Stimulated activated naive CD8-positive, alpha-beta T cell treated with anti-CD3 and anti-CD28 coated beads, Interleukin-15, Interleukin-2, amounts not matched to agents 100 ng/mL and 50 ng/mL, for 24 hours (primary cell): ENCODE measurements around the gene FILIP1.

ENCODE experiments used
- H3K27ac Mint-ChIP-seq: one replicate; pipeline ENCODE4 v1.8.0; 2021; ENCODE audit warnings: mild to moderate bottlenecking, mixed read lengths
- H3K27me3 Mint-ChIP-seq: one replicate; pipeline ENCODE4 v1.8.0; 2021; ENCODE audit warnings: mixed read lengths
- H3K36me3 Mint-ChIP-seq: one replicate; pipeline ENCODE4 v1.8.0; 2021; ENCODE audit warnings: low read depth, mixed read lengths
- H3K4me1 Mint-ChIP-seq: one replicate; pipeline ENCODE4 v1.8.0; 2021; ENCODE audit warnings: low read depth, mixed read lengths
- H3K4me3 Mint-ChIP-seq: one replicate; pipeline ENCODE4 v1.8.0; 2021; ENCODE audit warnings: mild to moderate bottlenecking, mixed read lengths
- H3K9me3 Mint-ChIP-seq: one replicate; pipeline ENCODE4 v1.8.0; 2021; ENCODE audit warnings: mixed read lengths

The FILIP1 gene

DNA sequence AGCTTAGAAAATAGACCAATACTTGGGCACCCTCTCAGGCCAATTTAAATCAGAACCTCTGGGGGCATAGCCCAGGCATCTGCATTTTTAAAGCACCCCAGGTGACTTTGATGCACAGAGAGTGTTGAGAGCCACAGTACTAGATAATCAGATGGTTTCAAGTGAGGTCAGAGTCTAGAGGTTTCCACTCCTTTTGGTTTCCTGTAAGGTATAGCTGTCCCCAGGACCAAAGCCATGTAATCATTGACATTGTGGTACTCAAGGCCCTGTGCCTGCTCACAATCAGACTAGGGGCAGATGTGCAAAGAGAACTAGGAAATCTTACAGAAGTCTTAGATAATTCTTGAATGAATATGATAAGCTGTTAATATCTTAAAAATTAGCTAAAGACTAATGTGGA is 9.1 kb downstream of the FILIP1 start:
- Mint-ChIP-seq H3K36me3 (no peaks in the 10 kb centered on the region), H3K9me3 (no peaks in the 10 kb centered on the region), H3K27me3 (peaks cover 30% of the 10 kb centered on the region), H3K4me3 (no peak overlapping the region), H3K27ac (no peak overlapping the region), H3K4me1 (no peaks in the 10 kb centered on the region)

DNA sequence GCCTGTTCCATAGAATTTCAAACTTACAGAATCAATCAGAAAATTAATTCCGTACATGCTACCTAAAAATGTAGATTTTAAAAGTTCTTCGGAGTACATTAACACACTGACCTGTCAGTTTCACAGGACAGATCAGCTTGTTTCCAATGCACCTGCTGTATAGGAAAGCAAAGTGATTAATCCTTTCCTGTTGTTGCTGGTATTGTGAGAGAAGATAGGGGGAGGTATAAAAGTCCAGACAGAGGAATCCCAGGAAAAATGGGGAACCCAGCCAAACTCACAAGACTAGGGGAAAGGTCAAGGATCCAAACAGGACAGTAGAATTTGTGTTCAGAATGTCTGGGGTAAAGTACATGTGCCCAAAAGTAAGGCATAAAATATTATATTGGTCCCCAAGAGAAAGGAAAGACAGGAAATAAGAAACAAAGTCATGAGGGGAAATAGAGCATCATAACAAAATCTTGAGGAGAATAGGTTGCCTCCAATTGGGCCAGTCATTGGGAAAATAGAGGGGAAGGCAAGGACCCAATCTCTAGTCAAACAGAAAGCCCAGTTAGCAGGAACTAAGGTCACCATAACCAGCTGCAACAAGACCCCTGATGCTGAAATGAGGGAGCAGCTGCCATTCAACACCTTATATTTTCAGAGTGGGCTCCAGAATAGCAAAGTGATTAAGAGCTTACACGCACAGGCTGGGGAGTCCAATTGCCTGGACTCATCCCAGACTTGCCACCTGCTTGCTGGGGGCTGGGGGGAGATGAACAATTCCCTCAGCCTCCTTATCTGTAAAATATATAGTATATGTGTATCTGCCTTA is 10.3 kb downstream of the FILIP1 start:
- Mint-ChIP-seq H3K9me3 (no peaks in the 10 kb centered on the region), H3K4me3 (no peak overlapping the region), H3K27ac (no peak overlapping the region), H3K36me3 (no peaks in the 10 kb centered on the region), H3K4me1 (no peaks in the 10 kb centered on the region), H3K27me3 (peaks cover 22% of the 10 kb centered on the region)

DNA sequence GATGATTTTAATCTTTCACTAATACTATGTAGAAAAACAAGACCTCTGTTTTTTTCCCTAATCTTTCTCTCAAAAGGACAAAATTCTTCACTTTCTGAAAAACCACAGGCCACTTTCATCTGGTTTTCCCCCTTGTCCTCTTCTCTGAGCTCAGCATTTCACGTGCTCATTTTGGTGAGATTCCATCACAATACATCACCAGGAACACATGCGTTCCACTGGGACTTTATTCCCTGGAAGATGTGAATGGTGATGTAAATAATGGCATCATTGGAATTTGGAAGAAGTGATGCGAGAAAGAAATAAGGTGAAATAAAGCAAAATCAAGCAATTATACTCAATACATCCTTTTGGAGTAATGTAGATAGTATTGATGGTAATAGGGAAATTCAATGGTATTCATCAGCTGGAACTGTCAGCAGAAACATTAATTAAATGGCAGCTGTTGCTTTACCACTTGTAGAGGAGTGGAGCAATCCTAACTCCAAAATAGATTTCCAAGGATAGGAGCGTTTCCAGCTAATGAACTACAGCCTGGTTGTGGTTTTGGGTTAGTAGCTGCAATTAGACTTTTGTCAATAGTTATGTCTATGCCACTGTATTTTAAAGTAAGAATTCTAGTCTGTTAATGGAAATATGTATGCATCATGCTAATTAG is 11.5 kb downstream of the FILIP1 start:
- Mint-ChIP-seq H3K4me1 (no peaks in the 10 kb centered on the region), H3K27me3 (peaks cover 16% of the 10 kb centered on the region), H3K36me3 (no peaks in the 10 kb centered on the region), H3K4me3 (no peak overlapping the region), H3K9me3 (no peaks in the 10 kb centered on the region), H3K27ac (no peak overlapping the region)

DNA sequence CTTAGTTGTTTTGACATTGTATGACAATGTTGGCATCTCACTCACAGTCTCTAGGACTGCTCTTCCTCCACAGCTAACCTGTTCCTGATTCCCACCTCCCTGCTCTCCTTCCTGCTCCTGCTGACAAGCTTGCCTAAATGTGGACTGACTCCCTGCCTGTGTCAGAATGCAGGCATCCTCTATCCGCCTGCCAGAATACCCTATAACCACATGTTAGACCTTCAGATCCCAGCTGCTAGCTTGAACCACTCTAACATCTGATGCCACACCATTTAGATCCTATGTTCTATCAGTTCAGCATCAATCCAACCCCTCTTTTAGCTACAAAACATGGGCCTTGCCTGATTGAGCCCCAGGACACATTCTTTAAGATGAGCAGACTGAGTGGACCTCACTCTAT is 12.2 kb downstream of the FILIP1 start:
- no peaks in the 10 kb centered on the region for H3K36me3 Mint-ChIP-seq
- H3K9me3 Mint-ChIP-seq = no peaks in the 10 kb centered on the region
- H3K27me3 Mint-ChIP-seq = peaks cover 23% of the 10 kb centered on the region
- H3K4me3 Mint-ChIP-seq = no peak overlapping the region
- no peak overlapping the region for H3K27ac Mint-ChIP-seq
- H3K4me1 Mint-ChIP-seq = no peaks in the 10 kb centered on the region

DNA sequence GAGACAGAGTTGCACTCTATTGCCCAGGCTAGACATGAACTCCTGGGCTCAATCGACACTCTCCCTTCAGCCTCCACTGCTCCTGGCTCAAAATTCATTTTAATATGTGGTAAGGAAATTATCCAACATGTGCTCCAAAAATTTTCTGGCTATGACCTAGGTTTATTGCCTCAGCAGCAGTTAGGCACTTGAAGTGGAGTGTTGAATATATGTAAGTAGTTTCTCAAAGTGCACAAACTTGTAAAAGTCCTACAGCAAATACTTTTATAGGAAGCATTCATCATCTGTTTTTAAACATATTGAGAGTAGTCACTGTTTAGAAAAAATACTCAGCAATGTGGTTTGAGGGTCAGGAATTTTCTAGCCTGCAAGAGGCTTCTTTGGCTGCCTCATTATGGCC is 13.2 kb downstream of the FILIP1 start:
- H3K27me3 Mint-ChIP-seq = peaks cover 23% of the 10 kb centered on the region
- no peak overlapping the region for H3K4me3 Mint-ChIP-seq
- H3K9me3 Mint-ChIP-seq = no peaks in the 10 kb centered on the region
- no peaks in the 10 kb centered on the region for H3K4me1 Mint-ChIP-seq
- H3K27ac Mint-ChIP-seq = no peak overlapping the region
- H3K36me3 Mint-ChIP-seq = no peaks in the 10 kb centered on the region

DNA sequence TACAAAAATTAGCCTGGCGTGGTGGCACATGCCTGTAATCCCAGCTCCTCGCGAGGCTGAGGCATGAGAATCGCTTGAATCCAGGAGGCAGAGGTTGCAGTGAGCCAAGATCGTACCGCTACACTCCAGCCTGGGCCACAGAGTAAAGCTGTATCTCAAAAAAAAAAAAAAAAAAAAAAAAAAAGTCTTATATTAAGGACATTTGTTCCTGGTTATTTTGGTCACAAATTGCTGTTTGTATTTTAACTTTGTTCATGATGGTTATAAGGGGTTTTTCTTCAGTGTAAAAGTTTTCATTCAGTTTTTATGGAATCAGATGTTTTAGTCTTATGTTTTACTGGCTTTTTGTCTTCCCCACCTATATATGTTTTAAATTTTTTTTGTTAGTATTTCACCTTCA is 13.9 kb downstream of the FILIP1 start:
- H3K4me1 Mint-ChIP-seq = no peaks in the 10 kb centered on the region
- no peak overlapping the region for H3K27ac Mint-ChIP-seq
- H3K36me3 Mint-ChIP-seq = no peaks in the 10 kb centered on the region
- H3K4me3 Mint-ChIP-seq = no peak overlapping the region
- H3K9me3 Mint-ChIP-seq = no peaks in the 10 kb centered on the region
- peaks cover 25% of the 10 kb centered on the region for H3K27me3 Mint-ChIP-seq

DNA sequence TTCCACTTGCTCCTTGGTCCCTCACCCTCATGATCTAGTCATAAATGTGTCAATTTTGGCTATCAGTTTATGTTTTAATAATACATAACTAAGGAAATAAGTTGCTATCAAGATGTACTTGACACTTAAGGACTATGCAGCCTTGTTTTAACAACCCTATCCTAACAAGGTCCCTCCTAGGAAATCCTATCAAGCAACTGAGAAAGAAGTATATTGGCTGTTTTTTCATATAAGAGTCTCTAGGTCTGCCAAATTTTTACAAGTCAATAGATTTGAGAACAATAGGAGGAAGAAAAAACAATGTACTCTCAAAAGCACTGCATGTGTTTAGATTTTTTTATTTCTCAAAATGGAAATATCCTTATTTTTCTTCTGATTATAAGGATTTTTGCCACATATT is 14.7 kb downstream of the FILIP1 start:
- H3K4me3 Mint-ChIP-seq = no peak overlapping the region
- no peaks in the 10 kb centered on the region for H3K9me3 Mint-ChIP-seq
- H3K27ac Mint-ChIP-seq = no peak overlapping the region
- peaks cover 28% of the 10 kb centered on the region for H3K27me3 Mint-ChIP-seq
- no peaks in the 10 kb centered on the region for H3K36me3 Mint-ChIP-seq
- H3K4me1 Mint-ChIP-seq = no peaks in the 10 kb centered on the region

DNA sequence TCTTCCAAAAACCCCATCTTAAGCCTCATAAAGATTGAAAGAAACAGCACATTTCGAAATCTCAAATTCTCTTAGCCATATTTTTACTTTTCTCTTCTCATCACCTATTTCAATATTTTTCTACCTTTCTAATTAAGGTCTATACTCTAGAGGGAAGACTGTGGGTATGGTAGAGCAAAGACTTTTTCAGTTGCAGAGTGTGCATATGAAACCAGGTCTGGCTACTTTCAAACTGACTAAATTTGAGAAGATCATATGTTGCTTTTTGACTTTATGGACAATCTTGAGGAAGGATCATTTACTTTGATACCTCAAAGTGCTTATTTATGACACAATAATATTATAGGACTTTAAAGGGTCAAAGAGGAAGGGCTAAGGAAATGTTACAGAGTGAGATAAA is 20.7 kb downstream of the FILIP1 start:
- Mint-ChIP-seq H3K36me3 (no peaks in the 10 kb centered on the region), H3K27me3 (peaks cover 18% of the 10 kb centered on the region), H3K4me3 (no peak overlapping the region), H3K4me1 (no peaks in the 10 kb centered on the region), H3K27ac (no peak overlapping the region), H3K9me3 (no peaks in the 10 kb centered on the region)

DNA sequence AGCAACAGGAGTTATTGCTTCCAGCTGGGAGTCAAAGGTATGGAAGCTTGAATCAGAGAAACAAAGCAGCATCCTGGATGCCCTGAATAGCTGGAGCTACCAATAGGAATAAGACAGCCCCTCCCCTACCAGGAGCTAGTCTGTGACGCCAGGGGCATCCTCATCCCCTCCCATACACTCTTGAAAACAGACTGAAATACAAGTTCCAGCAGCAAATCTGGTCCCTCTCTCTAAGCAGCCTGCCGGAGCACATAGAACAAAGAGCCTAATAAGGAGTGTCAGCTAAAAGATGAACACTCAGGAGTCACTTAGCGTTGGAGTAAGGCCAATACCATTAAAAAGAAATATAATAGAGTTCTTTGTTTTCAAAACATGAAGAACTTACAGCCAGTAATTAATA is 25.6 kb downstream of the FILIP1 start:
- H3K27ac Mint-ChIP-seq = no peak overlapping the region

DNA sequence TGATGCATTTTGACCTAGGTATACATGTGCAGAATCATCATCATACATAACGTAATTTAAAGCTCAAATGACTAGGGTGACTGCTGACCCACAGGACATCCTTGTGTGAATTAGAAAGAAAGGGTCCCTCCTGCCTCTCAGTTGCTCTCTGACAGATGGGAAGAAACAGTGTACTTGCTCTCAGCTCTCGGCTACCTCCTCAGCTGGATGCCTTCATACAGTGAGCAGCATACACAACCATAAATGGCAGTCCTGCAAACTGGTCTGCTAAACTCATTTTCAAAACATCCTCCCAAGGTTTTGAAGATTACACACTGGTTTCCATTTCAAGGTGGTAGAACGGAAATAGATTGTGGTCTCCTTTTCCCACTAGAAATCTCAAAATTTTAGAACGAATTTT is 26.3 kb downstream of the FILIP1 start:
- H3K36me3 Mint-ChIP-seq = no peaks in the 10 kb centered on the region
- H3K4me3 Mint-ChIP-seq = no peak overlapping the region
- no peak overlapping the region for H3K27ac Mint-ChIP-seq
- H3K9me3 Mint-ChIP-seq = no peaks in the 10 kb centered on the region
- no peaks in the 10 kb centered on the region for H3K4me1 Mint-ChIP-seq
- H3K27me3 Mint-ChIP-seq = peaks cover 11% of the 10 kb centered on the region

More for the DNA sequence above, 25.6 kb downstream of the FILIP1 start:
- Mint-ChIP-seq H3K4me1 (no peaks in the 10 kb centered on the region), H3K27me3 (peaks cover 11% of the 10 kb centered on the region), H3K9me3 (no peaks in the 10 kb centered on the region), H3K36me3 (no peaks in the 10 kb centered on the region), H3K4me3 (no peak overlapping the region)

DNA sequence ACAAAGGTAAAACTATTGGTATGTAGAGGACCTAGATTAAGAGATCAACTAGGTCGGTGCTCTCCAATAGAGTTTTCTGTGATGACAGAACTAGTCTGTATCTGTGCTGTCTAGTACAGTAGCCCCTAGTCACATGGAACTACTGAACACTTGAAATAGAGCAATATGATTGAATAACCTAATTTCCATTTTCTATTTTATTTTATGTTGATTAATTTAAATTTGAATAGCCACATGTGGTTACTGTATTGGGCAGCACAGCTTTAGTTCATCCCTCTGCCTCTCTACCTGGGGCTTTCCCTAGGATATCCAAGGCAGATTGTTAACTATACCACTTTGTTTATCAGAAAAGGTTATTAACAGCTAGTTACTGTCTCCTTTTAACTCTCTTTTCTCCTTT is 27.0 kb downstream of the FILIP1 start:
- no peaks in the 10 kb centered on the region for H3K4me1 Mint-ChIP-seq
- no peaks in the 10 kb centered on the region for H3K9me3 Mint-ChIP-seq
- H3K27me3 Mint-ChIP-seq = peaks cover 11% of the 10 kb centered on the region
- H3K36me3 Mint-ChIP-seq = no peaks in the 10 kb centered on the region
- H3K27ac Mint-ChIP-seq = no peak overlapping the region
- no peak overlapping the region for H3K4me3 Mint-ChIP-seq

DNA sequence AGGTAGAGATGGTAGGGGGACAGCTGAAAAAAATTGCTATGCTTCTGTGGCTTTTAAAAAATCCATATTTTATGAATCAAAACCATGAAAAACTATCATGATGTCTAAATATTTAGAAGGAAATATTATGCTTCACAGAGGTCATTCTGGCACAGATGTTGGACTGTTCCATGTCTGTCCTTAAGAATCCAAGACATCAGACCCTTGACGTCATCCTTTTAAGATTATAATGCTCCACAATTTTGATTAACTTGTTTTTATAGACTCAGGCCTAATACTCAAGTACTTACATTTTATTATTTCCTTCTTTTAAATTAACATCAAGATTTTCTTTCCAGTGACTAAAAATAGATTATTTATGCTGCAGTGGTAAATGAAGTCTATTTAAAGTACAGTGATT is 29.7 kb downstream of the FILIP1 start:
- Mint-ChIP-seq H3K27ac (no peak overlapping the region), H3K4me1 (no peaks in the 10 kb centered on the region), H3K4me3 (no peak overlapping the region), H3K9me3 (no peaks in the 10 kb centered on the region), H3K36me3 (no peaks in the 10 kb centered on the region), H3K27me3 (peaks cover 5% of the 10 kb centered on the region)

DNA sequence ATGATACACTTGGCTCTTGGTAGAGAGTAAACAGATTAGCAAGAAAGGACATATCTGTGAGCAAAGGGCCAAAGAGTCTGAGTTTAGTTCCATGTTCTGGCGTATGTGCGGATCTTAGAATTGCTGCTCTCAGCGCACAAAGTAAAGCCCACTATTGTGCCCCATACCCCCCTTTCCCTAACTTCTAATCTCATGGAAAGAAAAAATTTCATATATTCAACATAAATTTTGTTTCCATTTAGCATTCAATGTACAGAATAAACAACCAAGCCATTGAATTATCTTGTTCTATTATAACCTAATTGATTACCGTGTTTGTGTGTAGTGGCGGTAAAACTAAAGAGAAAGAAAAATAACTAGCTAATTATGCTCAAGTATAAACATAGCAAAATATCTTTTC is 30.5 kb downstream of the FILIP1 start:
- Mint-ChIP-seq H3K36me3 (no peaks in the 10 kb centered on the region), H3K4me3 (no peak overlapping the region), H3K27me3 (peaks cover 5% of the 10 kb centered on the region), H3K27ac (no peak overlapping the region), H3K4me1 (no peaks in the 10 kb centered on the region), H3K9me3 (no peaks in the 10 kb centered on the region)

DNA sequence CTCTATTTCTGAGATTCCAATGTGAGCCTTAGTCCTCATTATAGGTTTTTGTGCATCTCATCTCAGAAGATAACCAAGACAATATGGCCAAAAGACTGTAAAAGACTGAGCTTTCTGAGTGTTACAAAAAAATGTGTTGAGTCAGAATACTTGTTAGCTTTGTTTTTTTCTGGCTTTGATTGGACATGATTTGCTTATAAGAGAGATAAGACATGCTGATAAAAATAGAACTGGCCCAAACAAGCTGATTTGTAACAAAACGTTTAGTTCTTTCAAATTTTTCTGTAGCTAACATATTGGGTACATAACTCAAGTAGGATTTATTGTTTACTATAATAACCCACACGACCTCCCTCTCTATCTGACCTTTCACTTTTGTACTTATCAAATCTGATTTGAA is 32.9 kb downstream of the FILIP1 start:
- Mint-ChIP-seq H3K4me3 (no peak overlapping the region), H3K4me1 (no peaks in the 10 kb centered on the region), H3K36me3 (no peaks in the 10 kb centered on the region), H3K9me3 (no peaks in the 10 kb centered on the region), H3K27ac (no peak overlapping the region), H3K27me3 (peaks cover 3% of the 10 kb centered on the region)

DNA sequence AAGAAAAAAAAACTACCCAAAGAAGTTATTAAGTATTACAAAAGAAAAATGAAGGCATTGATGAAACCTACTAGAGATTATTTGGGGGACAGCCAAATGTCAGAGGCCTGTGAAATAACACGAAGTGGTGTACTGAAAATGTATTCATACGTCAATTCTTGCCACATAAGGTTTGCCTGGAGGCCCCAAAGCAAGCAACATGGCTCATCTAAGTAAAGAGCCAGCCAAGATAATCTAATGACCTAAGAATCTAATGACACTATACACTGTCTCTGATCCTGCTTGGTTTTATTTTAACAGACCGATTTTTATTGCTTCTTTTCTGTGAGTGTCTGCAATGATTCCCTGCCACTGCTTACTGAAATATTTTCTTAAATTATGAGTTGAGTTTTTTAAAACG is 34.7 kb downstream of the FILIP1 start:
- no peaks in the 10 kb centered on the region for H3K4me1 Mint-ChIP-seq
- no peaks in the 10 kb centered on the region for H3K9me3 Mint-ChIP-seq
- no peaks in the 10 kb centered on the region for H3K36me3 Mint-ChIP-seq
- no peak overlapping the region for H3K27ac Mint-ChIP-seq
- H3K4me3 Mint-ChIP-seq = no peak overlapping the region
- peaks cover 3% of the 10 kb centered on the region for H3K27me3 Mint-ChIP-seq

DNA sequence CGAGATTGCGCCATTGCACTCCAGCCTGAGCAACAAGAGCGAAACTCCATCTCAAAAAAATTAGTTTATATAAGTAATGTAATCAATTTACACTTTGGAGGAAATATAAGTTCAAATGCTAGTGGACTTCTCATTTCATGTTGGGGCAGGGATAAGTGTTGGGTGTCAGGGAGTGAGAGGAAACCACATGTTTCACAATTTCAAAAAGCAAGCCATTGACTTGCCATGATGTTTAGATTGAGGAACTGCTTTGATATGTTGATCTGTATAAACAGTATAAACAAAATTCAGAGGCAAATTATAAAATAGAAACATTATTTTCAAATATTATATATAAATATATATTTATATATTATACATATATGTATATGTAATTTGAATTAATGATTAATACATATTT is 42.7 kb downstream of the FILIP1 start:
- H3K4me1 Mint-ChIP-seq = no peaks in the 10 kb centered on the region
- H3K27ac Mint-ChIP-seq = no peak overlapping the region
- H3K4me3 Mint-ChIP-seq = no peak overlapping the region
- H3K27me3 Mint-ChIP-seq = peaks cover 12% of the 10 kb centered on the region
- H3K9me3 Mint-ChIP-seq = no peaks in the 10 kb centered on the region
- H3K36me3 Mint-ChIP-seq = no peaks in the 10 kb centered on the region
